GM12891 (cell line): ENCODE results near the gene XXYLT1.

Experiments
- PAX5 ChIP-seq: IDR thresholded peaks from 2 replicates; pipeline ENCODE4 v1.6.1; 2011; ENCODE audit warnings: low read length, moderate library complexity, mild to moderate bottlenecking; ENCODE audit not compliant: insufficient read depth, severe bottlenecking
- POLR2A ChIP-seq: IDR thresholded peaks from 2 replicates; pipeline ENCODE4 v1.6.1; 2011; ENCODE audit warnings: low read depth, low read length, control low read depth

DNA sequence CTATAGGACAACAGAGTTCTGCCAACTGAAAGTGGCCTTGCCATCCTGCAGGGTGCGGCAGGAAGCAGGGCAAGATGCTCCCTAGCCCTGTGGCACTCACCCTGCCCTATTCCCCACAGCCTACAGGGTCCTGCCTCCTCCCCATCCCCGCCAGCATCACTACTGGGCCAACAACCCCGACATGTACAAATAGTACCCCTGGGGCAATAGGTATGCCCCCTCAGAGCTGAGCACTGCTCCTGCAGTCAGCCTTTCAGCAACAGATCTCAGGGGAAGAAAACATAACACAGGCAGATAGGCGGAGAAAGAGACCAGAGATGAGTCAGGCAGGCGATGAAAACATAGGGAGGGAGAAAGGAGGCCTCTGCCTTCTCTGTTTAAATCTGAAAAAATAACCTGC is 74.7 kb downstream of the XXYLT1 start:
- TF ChIP-seq POLR2A (no peak), PAX5 (no peak)
